Kidney epithelial cell (primary cell): ENCODE measurements around the gene P2RX1. TPM values are rescaled to one million over a fixed set of nuclear protein-coding genes. Genes with fewer than 3 reads are reported as not detected.

Experiments used
- DNase-seq: peaks from one replicate; pipeline ENCODE4 v3.0.0-alpha.2; 2010; ENCODE audit warnings: low read depth
- H3K27me3 ChIP-seq: 2 replicates; pipeline ENCODE4 v1.6.0; 2011; ENCODE audit warnings: low read length; ENCODE audit not compliant: control insufficient read depth, insufficient read depth
- H3K36me3 ChIP-seq: 2 replicates; pipeline ENCODE4 v1.5.1; 2011; ENCODE audit warnings: low read length; ENCODE audit not compliant: control insufficient read depth, insufficient read depth
- H3K4me3 ChIP-seq: 2 replicates; pipeline ENCODE4 v1.5.1; 2011; ENCODE audit warnings: low read depth, mild to moderate bottlenecking, control low read depth, low read length
- total RNA-seq: library from RNA; depleted of rRNA; stranded (reverse); fragments of >200 nt; gene quantifications from 2 replicates; pipeline ENCODE4 v1.2.3, GENCODE V29; 2015
- TF ChIP-seq, protein P1 (sequence below): IDR thresholded peaks from 2 replicates; pipeline ENCODE4 v1.5.1; 2011; ENCODE audit warnings: mild to moderate bottlenecking, moderate library complexity, low read length, control low read depth, inconsistent platforms; ENCODE audit not compliant: insufficient read depth, poor library complexity, severe bottlenecking

P2RX1 gene
- total RNA-seq, 1 donor from 2014 or later, result not detected

DNA sequence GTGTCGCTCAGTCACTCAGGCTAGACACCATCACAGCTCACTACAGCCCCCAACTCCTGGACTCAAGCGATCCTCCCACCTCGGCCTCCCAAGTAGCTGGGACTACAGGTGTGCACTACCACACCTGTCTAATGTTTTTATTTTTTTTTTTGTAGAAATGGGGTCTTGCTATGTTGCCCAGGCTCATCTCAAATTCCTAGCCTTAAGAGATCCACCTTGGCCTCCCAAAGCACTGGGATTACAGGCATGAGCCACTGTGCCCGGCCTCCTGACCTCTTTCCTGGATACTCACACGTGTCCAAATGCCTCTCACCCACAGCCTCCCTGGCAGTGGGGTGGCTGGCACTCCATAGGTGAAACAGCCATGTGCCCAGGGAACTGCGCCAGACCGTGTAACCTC is 40.9 kb downstream of the P2RX1 start:
- H3K27me3 ChIP-seq, result no peaks in the 10 kb centered on the region
- DNase-seq, result no peak
- H3K36me3 ChIP-seq, result no peaks in the 10 kb centered on the region
- TF ChIP-seq, protein P1, sequence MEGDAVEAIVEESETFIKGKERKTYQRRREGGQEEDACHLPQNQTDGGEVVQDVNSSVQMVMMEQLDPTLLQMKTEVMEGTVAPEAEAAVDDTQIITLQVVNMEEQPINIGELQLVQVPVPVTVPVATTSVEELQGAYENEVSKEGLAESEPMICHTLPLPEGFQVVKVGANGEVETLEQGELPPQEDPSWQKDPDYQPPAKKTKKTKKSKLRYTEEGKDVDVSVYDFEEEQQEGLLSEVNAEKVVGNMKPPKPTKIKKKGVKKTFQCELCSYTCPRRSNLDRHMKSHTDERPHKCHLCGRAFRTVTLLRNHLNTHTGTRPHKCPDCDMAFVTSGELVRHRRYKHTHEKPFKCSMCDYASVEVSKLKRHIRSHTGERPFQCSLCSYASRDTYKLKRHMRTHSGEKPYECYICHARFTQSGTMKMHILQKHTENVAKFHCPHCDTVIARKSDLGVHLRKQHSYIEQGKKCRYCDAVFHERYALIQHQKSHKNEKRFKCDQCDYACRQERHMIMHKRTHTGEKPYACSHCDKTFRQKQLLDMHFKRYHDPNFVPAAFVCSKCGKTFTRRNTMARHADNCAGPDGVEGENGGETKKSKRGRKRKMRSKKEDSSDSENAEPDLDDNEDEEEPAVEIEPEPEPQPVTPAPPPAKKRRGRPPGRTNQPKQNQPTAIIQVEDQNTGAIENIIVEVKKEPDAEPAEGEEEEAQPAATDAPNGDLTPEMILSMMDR, result no peak
- H3K4me3 ChIP-seq, result no peak overlapping the region

DNA sequence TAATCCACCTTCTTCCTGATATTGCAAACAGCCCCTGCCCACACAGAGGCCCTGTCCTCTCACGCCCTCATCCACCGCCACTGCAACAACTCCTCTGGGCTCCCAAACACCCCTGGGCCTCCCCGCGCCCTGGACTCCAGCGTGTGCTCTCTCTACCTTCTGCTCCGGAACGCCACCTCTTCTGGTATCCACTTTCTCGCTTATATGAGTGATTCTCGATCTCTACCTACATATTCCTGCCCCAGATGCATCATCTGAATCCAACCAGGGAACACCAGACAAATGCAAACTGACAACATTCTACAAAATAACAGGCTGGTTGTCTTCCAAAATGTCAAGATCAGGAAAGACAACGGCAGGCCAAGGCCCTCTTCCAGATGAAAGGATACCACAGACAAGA is 42.4 kb downstream of the P2RX1 start:
- TF ChIP-seq, protein P1, result no peak
- no peak overlapping the region for H3K4me3 ChIP-seq
- H3K36me3 ChIP-seq, result no peaks in the 10 kb centered on the region
- no peak for DNase-seq
- no peaks in the 10 kb centered on the region for H3K27me3 ChIP-seq

DNA sequence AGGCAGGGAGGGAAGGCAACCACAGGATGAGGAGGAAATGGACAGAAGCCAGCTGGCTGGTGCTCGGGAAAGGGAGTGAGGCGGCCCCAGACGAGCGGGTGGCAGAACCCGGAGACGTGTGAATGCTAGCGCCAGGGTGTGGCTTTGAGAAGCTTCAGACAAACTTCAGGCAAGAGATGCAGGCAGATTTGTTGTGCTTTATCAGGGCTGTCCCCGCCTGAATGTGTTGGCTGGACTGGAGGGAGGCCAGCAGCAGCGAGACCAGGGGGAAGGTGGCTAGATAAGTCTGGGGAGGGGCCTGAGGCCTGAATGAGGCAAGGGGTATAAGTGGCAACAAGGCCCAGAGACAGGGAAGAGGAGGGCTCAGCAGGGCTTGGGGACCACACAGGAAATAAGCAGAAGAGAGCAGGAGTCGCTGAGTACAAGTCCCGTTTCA is 45.4 kb downstream of the P2RX1 start:
- no peaks in the 10 kb centered on the region for H3K36me3 ChIP-seq
- H3K27me3 ChIP-seq, result no peaks in the 10 kb centered on the region
- no peak overlapping the region for H3K4me3 ChIP-seq
- no peak for DNase-seq
- TF ChIP-seq, protein P1, result no peak

DNA sequence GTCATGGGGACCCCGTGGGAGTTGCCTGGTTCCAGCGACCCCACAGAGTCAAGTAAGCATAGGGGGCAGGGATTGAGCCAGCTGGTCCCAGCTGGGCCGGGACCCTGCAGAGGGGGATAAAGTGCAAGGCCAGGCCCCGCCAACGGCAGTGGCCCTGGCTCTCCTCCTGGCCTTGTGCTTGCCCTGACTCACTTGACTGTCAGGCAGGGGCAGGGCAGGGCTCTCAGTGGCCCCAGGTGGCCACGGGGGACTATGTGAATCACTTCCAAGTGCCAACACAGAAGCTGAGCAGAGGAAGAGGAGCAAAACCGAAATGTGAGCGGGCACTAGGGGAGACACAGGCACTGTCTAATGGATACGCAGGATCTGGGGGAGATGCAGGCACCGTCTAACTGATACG is 48.7 kb downstream of the P2RX1 start:
- DNase-seq, result no peak
- Histone ChIP-seq H3K4me3 (no peak overlapping the region), H3K27me3 (no peaks in the 10 kb centered on the region), H3K36me3 (no peaks in the 10 kb centered on the region)
- TF ChIP-seq, protein P1, result no peak

DNA sequence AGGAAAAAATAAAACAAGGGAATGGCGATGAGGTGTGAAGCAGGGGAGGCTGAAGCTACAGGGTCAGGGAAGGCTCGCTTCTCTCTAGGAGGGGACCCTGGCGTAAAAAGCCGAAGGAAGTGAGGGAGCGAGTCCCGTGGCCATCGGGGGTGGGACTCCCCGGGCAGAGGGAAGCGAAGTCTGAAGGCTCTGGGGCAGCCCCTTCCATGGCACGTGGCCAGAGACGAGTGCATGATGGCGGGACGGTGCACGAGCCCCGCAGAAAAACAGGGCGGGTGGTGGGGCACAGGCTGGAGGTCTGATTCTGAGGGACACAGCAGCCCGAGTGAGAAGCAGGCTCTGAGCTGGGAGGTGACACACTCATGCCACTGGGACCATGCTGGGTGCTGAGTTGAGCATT is 49.2 kb downstream of the P2RX1 start:
- TF ChIP-seq, protein P1, result no peak
- DNase-seq, result no peak
- no peaks in the 10 kb centered on the region for H3K27me3 ChIP-seq
- H3K4me3 ChIP-seq, result no peak overlapping the region
- no peaks in the 10 kb centered on the region for H3K36me3 ChIP-seq

DNA sequence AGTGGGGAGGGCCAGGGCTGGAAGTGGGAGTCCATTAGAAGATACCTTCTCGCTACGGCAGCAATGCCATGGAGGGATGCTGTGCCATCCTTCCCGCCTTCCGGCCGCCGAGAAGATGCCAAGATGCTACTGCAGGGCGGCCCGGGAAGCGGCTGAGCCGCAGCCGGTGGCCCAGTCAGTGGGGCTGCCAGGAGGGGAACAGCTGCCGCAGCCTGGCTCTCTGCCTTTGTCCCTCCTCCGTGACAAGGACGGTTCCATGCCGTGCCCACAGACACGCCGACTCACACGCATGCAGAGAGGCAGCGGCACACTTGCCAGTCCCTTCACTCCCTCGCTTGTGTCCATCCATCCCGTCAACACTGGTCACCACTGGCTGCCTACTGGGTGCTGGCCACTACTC is 50.0 kb downstream of the P2RX1 start:
- no peak for DNase-seq
- TF ChIP-seq, protein P1, result no peak
- H3K36me3 ChIP-seq, result no peaks in the 10 kb centered on the region
- H3K4me3 ChIP-seq, result no peak overlapping the region
- H3K27me3 ChIP-seq, result no peaks in the 10 kb centered on the region
